ENCODE data around the gene PRKN.

The PRKN gene

GRCh38 chr6:162165479-162165878 lies 562.1 kb downstream of the PRKN start:
- no peak for DNase-seq

DNA sequence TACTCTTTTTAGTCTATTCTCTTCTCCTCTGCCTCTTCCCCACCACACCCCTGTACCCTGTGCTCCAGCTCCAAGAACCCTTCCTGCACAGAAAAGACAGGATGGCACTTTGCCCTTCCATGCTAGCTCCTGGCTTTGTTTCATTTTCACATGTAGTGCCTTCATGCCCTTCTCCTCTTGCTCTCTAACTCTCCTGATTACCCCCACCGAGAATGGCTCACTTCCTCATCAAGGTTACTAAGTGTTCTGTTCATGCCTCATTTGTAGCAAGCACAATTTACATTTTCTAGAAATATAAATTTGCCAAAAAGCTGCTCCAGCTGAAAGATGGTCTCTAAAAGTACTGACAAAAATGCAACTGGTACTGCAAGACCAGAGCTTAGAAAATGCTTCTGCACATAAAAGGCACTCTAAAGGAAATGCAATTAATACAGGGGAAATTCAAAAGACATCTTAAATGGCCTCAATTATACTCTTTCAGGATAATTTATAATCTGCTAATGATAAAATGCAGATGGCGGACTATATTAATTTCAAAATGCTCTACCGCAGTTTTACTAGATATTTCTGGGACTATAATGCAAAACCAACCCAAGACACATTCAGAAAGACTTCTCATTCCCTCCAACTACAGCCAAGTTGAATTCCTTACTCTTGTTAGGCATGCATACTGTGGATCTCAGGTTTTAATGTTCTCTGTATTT lies 570.2 kb downstream of the PRKN start:
- DNase-seq = no peak

- no peak for DNase-seq
Observed at GRCh38 chr6:162156146-162156545, 571.4 kb downstream of the PRKN start.

DNA sequence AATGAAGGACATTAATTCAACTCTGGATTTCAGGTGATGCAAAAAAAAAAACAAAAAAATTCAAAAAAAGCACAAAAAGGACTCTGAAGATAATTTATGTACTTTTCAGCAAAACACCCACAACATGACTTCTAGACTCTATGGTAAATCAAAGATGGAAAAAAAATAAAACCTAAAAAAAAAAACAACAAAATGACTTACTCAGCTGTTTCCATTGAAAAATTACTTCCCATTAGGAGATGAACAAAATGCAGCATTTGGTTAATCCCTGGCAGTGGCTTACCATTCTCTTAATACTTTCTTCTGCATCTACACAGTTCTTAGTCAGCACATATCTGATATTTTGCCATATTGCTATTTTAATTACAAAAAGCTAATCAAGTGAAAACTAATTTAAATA lies 572.6 kb downstream of the PRKN start:
- DNase-seq = no peak

- no peak for DNase-seq
Observed at GRCh38 chr6:162154001-162154400, 573.6 kb downstream of the PRKN start.

DNA sequence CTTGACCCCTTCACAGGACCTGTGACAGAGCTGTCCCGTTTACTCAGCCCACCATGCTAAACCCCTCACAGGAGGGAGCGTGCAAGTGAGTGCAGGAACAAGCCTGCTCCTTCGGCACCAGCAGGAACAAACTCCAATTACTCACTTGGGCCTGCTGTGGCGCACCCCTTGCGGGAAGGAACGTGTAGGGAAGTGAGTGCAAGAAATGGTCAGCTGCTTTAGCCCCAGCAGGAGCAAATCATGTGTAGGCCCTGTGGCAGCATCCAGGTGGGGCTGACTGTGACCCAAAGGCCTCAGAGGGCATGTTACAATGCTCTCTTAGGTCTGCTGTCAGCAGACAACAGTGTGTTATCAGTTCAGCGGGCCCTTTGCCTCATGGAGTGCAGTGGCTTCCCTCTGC lies 574.4 kb downstream of the PRKN start:
- no peak for DNase-seq

DNA sequence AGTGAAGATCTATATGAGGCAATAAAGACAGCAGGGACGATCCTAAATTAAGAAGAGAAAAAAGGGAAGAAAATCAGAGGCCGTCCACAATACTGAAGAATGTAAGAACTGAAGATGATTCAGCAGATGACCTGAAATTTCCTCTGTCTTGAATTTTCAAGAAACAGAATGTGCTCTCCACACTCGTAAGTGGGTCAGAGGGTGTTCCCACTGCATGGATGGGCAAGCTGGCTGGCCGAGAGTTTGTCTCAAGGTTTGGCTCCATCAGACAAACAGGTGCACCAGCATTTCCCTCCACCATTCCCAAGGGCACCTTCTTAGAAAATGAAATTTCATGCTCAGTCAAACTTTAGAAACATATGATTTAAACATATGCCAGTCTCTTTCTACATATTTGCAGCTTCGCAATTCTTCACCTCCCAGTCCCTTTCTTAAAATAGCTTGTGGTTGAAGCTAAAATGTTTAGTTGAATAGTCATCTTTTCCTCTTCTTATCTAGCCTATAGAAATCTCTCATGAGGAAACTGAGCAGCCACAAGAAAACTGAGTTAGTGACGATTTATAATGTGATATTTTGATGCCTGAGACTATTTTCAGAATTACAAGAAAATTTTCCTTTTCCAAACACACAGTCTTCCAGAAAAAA lies 576.4 kb downstream of the PRKN start:
- DNase-seq = no peak

DNA sequence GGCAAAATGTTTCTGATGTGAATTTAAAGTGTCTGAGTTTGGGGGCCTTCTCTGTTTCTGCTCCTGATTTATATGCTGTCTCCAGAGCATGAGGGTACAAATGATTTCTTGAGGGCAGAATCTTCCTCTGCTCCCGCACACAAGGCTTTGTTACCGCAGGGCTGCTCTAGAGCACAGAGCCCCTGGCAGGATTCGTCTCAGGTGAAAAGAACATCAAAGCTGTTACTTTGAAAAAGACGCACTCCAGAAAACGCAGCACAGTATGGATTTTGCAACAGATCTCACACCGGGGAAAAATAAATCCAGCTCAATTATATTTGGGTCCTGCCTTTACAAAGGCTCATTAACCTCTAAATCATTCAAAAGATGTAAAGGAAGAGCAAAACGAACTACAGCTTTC lies 577.3 kb downstream of the PRKN start:
- DNase-seq = no peak

GRCh38 chr6:162149786-162150185 lies 577.8 kb downstream of the PRKN start:
- DNase-seq = no peak

- DNase-seq = no peak
Observed at GRCh38 chr6:162147805-162148204, 579.8 kb downstream of the PRKN start.

DNA sequence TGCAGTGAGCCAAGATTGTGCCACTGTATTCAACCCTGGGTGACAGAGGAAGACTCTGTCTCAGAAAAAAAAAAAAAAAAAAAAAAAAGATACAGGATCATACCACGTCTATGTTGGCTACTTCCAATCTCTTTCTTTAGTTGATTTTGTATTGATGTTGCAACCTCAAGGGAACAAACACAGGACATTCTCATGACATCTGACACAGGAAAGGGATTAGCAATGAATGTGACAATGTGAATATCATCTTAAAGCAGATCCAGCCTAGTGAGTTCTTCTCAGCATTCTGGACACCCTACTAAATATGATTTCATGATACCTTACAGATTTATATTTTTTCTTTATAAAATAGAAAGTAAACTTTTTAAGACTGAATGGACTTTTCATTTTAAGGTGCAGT lies 580.3 kb downstream of the PRKN start:
- no peak for DNase-seq

- DNase-seq = no peak
Observed at GRCh38 chr6:162140251-162140852, 587.2 kb downstream of the PRKN start.

DNA sequence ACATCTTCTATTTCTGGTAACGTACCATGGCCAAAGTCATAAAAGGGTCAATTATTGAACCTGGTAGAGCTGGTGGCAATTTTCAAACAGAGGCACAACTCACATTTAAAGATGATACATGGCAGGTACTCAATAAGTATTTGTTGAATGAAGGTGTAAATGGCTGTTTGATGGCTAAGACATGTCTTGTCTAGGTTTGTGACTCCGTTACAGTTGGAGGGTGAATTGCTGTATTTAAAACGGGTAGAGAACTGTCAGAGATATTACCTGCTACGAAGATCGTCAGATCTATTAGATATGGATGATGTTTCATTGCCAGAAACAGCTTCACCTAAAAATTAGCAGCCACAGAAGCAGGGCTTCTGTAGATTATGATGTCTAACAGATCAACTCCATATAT lies 601.9 kb downstream of the PRKN start:
- no peak for DNase-seq

- DNase-seq = no peak
Observed at GRCh38 chr6:162124710-162125435, 602.7 kb downstream of the PRKN start.

- DNase-seq = no peak
Observed at GRCh38 chr6:162123797-162124196, 603.8 kb downstream of the PRKN start.

GRCh38 chr6:162119341-162119740 lies 608.2 kb downstream of the PRKN start:
- no peak for DNase-seq

GRCh38 chr6:162118706-162119105 lies 608.9 kb downstream of the PRKN start:
- DNase-seq = no peak

DNA sequence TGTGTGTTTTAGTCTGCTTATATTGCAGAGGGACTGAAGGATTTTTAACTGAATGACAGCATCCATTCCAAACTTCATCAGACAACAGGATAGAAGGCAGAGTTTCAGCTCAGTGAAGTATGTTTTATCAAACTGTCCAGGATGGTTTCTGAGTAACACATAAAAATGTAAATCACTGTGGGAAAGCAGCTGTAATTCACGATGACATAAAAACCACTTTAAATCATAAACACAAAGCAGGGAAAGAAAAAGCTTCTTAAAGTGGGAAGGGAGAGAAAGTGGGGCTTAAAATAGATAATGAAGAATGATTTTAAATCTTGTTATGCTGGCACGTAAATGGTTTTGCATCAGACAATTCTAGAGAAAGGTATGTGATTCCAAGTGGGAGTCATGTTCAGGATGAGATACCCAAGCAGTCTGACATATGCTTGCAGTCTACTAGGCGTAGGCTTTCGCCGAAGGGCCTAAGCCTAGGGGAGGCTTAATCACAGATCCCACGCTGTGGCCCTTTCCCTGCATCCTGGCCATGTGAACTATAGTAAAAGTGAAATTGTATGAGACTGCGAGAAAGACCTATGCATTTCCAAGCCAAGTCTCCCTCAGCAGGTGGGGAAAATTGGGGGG lies 610.6 kb downstream of the PRKN start:
- no peak for DNase-seq

- DNase-seq = no peak
Observed at GRCh38 chr6:162109480-162110050, 618.0 kb downstream of the PRKN start.

DNA sequence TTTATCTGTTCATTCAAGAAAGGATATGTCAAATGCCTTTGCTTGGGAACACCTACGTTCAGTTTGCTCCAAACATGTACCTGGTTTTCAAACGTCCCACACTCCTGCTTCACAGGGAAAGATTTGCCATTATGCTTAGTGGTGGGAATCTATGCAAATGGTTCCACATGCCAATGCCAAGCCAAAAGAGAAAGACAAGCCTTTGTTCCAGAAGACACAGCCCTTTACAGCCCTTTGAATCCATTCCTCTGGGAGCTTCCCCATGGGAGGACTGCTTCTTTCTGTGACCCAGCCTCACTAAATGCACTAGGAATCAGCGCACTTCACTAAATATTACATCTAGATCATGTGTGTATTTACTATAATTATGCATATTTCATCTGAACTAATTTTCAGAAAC lies 619.5 kb downstream of the PRKN start:
- DNase-seq = no peak

DNA sequence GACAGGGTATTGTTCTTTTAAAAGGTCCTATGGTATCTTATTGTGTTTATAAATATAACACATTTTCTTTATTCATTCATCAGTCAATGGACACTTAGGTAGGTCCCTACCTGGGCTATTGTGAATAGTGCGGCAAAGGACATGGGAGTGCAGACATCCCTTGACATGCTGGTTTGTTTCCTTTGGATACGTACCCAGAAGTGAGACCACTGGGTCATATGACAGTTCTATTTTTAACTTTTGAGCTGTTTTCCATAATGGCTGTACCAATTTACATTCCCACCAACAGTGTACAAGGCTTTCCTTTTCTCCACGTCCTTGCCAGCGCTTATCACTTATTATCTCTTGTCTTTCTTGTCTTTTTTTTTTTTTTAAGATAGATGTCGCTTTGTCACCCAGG lies 627.5 kb downstream of the PRKN start:
- no peak for DNase-seq

- no peak for DNase-seq
Observed at GRCh38 chr6:162099685-162100084, 627.9 kb downstream of the PRKN start.
